ENCODE measurements around the gene PDCL3. TPM values are rescaled to one million over a fixed set of nuclear protein-coding genes. Genes with fewer than 3 reads are reported as not detected.

PDCL3 gene
- total and polyA plus RNA-seq, 9 donors: 17.8 to 49.3 (median 36.7) TPM

DNA sequence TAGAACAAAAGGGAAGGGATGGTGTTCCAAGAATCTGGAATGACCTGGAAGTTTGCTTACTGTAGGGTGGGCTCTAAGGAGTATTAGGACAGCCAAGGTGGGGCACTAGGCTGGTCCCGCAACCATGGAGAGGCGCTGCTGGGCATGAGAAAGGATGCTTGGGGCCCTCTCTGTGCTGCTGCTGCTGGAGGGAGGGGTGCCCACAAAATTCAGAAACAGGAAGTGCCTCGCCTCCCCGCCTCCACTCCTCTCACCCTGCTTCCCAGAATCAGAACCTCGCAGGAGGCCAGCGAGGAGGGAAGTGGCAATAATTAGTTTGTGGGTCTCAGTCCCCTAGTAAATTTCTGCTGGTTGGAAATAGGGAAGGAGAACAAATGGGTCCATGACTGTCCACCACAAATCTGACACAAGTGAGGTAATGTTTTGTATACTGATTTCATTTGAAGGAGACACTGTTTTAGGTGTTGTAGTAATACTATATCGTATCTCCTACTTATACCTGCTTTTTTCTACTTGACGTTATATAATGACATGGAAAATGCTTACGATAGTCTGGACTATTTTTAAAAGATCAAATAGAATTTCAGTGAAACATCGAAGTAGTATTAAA is 7.9 kb upstream of the PDCL3 start:
- Histone ChIP-seq H3K9me3 (replicated peaks; ENCODE audit: control insufficient read depth, low read depth, low read length) (no peaks in the 10 kb centered on the region), H3K27me3 (ENCODE audit: control insufficient read depth, insufficient read depth, low read length) (no peaks in the 10 kb centered on the region), H3K4me3 (ENCODE audit: low read length) (no peak overlapping the region), H3K36me3 (ENCODE audit: control insufficient read depth, insufficient read depth, low read length) (no peaks in the 10 kb centered on the region), H3K27ac (ENCODE audit: low read length) (no peak overlapping the region), H3K4me1 (ENCODE audit: control insufficient read depth, insufficient read depth, low read length) (no peaks in the 10 kb centered on the region)
- 90% methylated on average over 2 of the region's 10 CpGs for WGBS (ENCODE audit: insufficient coverage)
- no peak for DNase-seq

- H3K9me3 ChIP-seq (replicated peaks; ENCODE audit: control insufficient read depth, low read depth, low read length): no peaks in the 10 kb centered on the region
- DNase-seq: no peak
- no peaks in the 10 kb centered on the region for H3K27me3 ChIP-seq (ENCODE audit: control insufficient read depth, insufficient read depth, low read length)
- no CpG with 5 or more reads among the region's 4 CpGs for WGBS (ENCODE audit: insufficient coverage)
- H3K27ac ChIP-seq (ENCODE audit: low read length): no peak overlapping the region
- H3K4me3 ChIP-seq (ENCODE audit: low read length): no peak overlapping the region
- H3K36me3 ChIP-seq (ENCODE audit: control insufficient read depth, insufficient read depth, low read length): no peaks in the 10 kb centered on the region
- no peaks in the 10 kb centered on the region for H3K4me1 ChIP-seq (ENCODE audit: control insufficient read depth, insufficient read depth, low read length)
Measured at GRCh38 chr2:100556746-100557145, 6.0 kb upstream of the PDCL3 start.

- 92% methylated on average over 9 of the region's 9 CpGs for WGBS (ENCODE audit: insufficient coverage)
- H3K9me3 ChIP-seq (replicated peaks; ENCODE audit: control insufficient read depth, low read depth, low read length): no peaks in the 10 kb centered on the region
- peaks cover 4% of the 10 kb centered on the region for H3K36me3 ChIP-seq (ENCODE audit: control insufficient read depth, insufficient read depth, low read length)
- H3K27ac ChIP-seq (ENCODE audit: low read length): no peak overlapping the region
- peaks cover 11% of the 10 kb centered on the region for H3K4me1 ChIP-seq (ENCODE audit: control insufficient read depth, insufficient read depth, low read length)
- no peak for DNase-seq
- no peaks in the 10 kb centered on the region for H3K27me3 ChIP-seq (ENCODE audit: control insufficient read depth, insufficient read depth, low read length)
- H3K4me3 ChIP-seq (ENCODE audit: low read length): no peak overlapping the region
Measured at GRCh38 chr2:100560216-100560830, 2.5 kb upstream of the PDCL3 start.

DNA sequence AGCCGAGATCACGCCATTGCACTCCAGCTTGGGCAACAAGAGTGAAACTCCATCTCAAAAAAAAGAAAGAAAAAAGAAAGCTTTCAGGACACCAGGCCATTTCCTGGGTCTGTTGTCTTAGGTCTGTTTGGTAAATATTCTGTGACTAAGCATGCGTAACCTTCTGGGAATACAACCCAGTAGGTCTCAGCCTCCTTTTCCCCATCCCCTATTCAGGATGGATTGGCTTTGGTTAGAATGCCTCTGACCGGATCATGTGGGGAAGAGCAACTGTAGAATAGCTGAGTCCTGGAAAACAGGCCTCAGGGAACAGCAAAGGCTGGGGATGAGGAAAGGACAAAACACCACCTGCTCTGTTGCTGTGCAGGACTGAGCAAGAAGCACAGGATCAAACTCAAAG is 1.6 kb upstream of the PDCL3 start:
- H3K9me3 ChIP-seq (replicated peaks; ENCODE audit: control insufficient read depth, low read depth, low read length): no peaks in the 10 kb centered on the region
- H3K27ac ChIP-seq (ENCODE audit: low read length): no peak overlapping the region
- H3K4me1 ChIP-seq (ENCODE audit: control insufficient read depth, insufficient read depth, low read length): peaks cover 11% of the 10 kb centered on the region
- 100% methylated on average over 1 of the region's 4 CpGs for WGBS (ENCODE audit: insufficient coverage)
- no peak overlapping the region for H3K4me3 ChIP-seq (ENCODE audit: low read length)
- no peaks in the 10 kb centered on the region for H3K27me3 ChIP-seq (ENCODE audit: control insufficient read depth, insufficient read depth, low read length)
- peaks cover 6% of the 10 kb centered on the region for H3K36me3 ChIP-seq (ENCODE audit: control insufficient read depth, insufficient read depth, low read length)
- DNase-seq: no peak

DNA sequence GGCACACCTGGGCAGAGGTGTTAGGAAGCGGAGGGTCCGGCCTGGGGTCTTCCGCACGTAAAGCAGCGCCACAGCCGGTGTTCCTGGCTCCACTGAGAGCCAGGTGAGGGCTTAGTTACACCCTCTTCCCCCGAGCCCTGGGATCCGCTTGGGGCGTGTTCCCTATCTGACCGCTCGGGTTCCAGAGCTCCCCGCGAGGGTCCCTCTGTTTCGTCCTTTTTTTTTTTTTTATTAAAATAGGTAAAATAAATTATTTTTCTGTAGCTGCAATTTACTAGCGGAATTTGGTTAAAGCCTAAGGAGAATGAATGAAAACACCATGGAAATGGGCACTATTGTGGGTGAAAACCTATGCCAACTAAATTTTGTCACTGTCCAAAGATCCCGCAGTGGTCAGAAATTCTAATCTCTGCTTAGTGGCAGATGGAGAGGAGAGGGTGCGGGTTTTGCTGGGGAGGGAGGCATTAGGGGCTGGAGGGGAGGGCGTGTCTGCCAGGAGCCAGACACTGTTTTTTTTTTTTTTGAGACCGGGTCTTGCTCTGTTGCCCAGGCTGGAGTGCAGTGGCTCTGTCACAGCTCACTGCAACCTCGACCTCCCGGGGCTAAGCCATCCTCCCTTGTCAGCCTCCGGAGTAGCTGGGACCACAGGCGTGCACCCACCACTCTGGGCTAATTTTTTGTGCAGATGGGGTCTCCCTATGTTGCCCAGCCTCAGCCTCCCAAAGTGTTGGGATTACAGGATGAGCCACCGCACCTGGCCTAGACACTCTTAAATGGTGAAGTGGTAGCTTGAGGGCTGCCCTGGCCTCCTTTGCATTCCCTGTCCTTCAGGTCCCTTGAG is 834 bp downstream of the PDCL3 start:
- H3K36me3 ChIP-seq (ENCODE audit: control insufficient read depth, insufficient read depth, low read length): peaks cover 27% of the 10 kb centered on the region
- DNase-seq: no peak
- no peaks in the 10 kb centered on the region for H3K27me3 ChIP-seq (ENCODE audit: control insufficient read depth, insufficient read depth, low read length)
- H3K9me3 ChIP-seq (replicated peaks; ENCODE audit: control insufficient read depth, low read depth, low read length): no peaks in the 10 kb centered on the region
- WGBS (ENCODE audit: insufficient coverage): 16% methylated on average over 4 of the region's 24 CpGs
- H3K27ac ChIP-seq (ENCODE audit: low read length): peak overlapping the region; percentile 94
- H3K4me3 ChIP-seq (ENCODE audit: low read length): peak overlapping the region; percentile 98
- H3K4me1 ChIP-seq (ENCODE audit: control insufficient read depth, insufficient read depth, low read length): peaks cover 11% of the 10 kb centered on the region

DNA sequence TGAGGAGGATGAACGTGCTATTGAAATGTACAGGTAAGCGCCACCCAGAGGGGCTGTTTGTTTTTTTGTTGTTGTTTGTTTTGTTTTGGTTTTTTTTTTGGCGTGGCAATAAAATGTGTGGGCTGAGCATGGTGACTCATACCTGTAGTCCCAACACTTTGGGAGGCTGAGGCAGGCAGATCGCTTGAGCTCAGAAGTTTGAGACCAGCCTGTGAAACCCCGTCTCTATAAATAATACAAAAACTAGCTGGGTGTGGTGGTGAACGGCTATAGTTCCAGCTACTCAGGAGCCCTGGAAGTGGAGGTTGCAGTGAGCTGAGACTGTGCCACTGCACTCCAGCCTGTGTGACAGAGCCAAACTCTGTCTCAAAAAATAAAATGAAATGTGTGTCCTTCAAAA is 6.2 kb downstream of the PDCL3 start:
- H3K27ac ChIP-seq (ENCODE audit: low read length): no peak overlapping the region
- DNase-seq: no peak
- 94% methylated on average over 3 of the region's 6 CpGs for WGBS (ENCODE audit: insufficient coverage)
- no peaks in the 10 kb centered on the region for H3K9me3 ChIP-seq (replicated peaks; ENCODE audit: control insufficient read depth, low read depth, low read length)
- H3K4me1 ChIP-seq (ENCODE audit: control insufficient read depth, insufficient read depth, low read length): peaks cover under 1% of the 10 kb centered on the region
- H3K27me3 ChIP-seq (ENCODE audit: control insufficient read depth, insufficient read depth, low read length): no peaks in the 10 kb centered on the region
- no peak overlapping the region for H3K4me3 ChIP-seq (ENCODE audit: low read length)
- H3K36me3 ChIP-seq (ENCODE audit: control insufficient read depth, insufficient read depth, low read length): peaks cover 52% of the 10 kb centered on the region

- H3K4me1 ChIP-seq (ENCODE audit: control insufficient read depth, insufficient read depth, low read length): no peaks in the 10 kb centered on the region
- no peaks in the 10 kb centered on the region for H3K27me3 ChIP-seq (ENCODE audit: control insufficient read depth, insufficient read depth, low read length)
- WGBS (ENCODE audit: insufficient coverage): 67% methylated on average over 3 of the region's 9 CpGs
- H3K36me3 ChIP-seq (ENCODE audit: control insufficient read depth, insufficient read depth, low read length): peaks cover 49% of the 10 kb centered on the region
- H3K4me3 ChIP-seq (ENCODE audit: low read length): no peak overlapping the region
- no peak overlapping the region for H3K27ac ChIP-seq (ENCODE audit: low read length)
- H3K9me3 ChIP-seq (replicated peaks; ENCODE audit: control insufficient read depth, low read depth, low read length): no peaks in the 10 kb centered on the region
- no peak for DNase-seq
Measured at GRCh38 chr2:100571668-100572067, 8.9 kb downstream of the PDCL3 start.

DNA sequence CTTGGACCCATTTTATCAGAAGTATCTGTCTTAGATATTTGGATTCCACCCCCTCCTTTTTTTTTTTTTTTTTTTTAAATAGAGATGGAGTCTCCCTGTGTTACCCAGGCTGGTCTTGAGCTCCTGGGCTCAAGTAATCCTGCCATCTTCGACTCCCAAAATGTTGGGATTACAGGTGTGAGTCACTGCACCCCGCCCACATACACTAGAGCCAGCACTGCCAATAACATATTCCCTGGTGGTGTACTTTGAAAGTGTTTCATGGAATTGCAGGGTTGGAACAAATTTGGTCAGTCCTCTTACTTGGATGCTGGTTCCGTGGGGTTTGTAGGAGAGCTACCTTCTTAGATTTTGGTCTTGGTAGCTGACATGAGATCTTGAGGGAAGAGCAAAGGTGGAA is 15.0 kb downstream of the PDCL3 start:
- WGBS (ENCODE audit: insufficient coverage): 38% methylated on average over 1 of the region's 3 CpGs
- no peaks in the 10 kb centered on the region for H3K9me3 ChIP-seq (replicated peaks; ENCODE audit: control insufficient read depth, low read depth, low read length)
- no peaks in the 10 kb centered on the region for H3K4me1 ChIP-seq (ENCODE audit: control insufficient read depth, insufficient read depth, low read length)
- no peak overlapping the region for H3K4me3 ChIP-seq (ENCODE audit: low read length)
- DNase-seq: no peak
- peaks cover 23% of the 10 kb centered on the region for H3K36me3 ChIP-seq (ENCODE audit: control insufficient read depth, insufficient read depth, low read length)
- no peaks in the 10 kb centered on the region for H3K27me3 ChIP-seq (ENCODE audit: control insufficient read depth, insufficient read depth, low read length)
- H3K27ac ChIP-seq (ENCODE audit: low read length): no peak overlapping the region

DNA sequence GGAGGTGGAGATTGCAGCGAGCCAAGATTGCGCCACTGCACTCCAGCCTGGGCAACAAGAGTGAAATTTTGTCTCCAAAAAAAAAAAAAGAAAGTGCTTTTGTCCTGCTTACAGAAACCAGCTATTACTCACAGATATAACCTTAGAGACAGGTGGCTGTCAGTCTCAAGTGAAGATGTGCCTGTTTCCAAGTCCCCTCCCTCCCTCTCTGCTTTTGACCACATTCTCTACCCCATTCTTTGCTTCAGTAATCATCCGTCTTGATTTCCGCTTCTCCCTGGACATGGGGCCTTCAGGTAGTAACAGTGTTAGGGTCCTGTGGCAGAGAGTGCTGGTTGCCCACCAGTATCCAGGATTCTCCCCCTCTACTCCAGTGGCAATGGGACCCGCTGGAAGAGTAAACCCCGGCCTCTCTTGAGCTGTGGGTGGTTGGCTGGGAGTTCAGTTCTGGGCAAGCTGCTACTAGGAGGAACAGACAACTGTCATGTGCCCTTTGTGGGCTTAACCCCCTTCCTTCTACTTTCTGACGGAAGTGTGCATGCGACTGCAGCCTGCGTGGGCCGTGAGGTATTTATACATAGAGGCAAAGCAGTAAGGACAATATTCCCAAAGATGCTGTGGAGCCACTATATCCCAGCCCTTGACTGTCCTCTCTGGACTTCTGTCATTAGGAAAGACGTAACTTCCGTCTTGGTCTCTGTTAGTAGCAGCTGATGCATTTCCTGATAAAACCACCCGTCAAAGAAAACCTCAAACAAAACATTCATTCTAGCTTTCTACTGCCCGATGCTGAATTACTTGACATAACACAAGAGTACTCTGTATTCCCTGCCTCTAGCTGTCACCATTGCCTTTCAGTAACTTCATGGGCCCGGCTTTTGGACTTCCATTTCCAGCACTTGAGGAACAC is 17.8 kb downstream of the PDCL3 start:
- no peak overlapping the region for H3K4me3 ChIP-seq (ENCODE audit: low read length)
- H3K27ac ChIP-seq (ENCODE audit: low read length): peak overlapping the region; percentile 7
- H3K9me3 ChIP-seq (replicated peaks; ENCODE audit: control insufficient read depth, low read depth, low read length): no peaks in the 10 kb centered on the region
- no peaks in the 10 kb centered on the region for H3K4me1 ChIP-seq (ENCODE audit: control insufficient read depth, insufficient read depth, low read length)
- WGBS (ENCODE audit: insufficient coverage): 80% methylated on average over 7 of the region's 15 CpGs
- no peaks in the 10 kb centered on the region for H3K27me3 ChIP-seq (ENCODE audit: control insufficient read depth, insufficient read depth, low read length)
- DNase-seq: peak; percentile 28
- peaks cover 12% of the 10 kb centered on the region for H3K36me3 ChIP-seq (ENCODE audit: control insufficient read depth, insufficient read depth, low read length)

DNA sequence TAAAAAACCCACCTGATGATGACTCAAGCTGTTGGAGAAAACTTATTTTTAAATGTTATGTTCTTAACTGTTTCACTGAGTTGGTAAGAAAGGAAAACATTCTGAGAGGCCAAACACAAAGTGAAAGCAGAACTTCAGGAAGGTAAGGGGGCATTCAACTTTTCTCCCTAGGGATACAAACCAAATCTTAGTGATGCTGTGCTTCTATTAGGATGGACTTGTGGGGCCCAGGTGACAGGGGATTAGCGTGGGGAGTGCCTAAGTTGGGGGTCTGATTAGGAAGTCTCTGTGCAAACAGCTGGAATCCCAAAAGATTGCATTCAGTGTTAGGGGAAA is 18.5 kb downstream of the PDCL3 start:
- Histone ChIP-seq H3K9me3 (replicated peaks; ENCODE audit: control insufficient read depth, low read depth, low read length) (no peaks in the 10 kb centered on the region), H3K27me3 (ENCODE audit: control insufficient read depth, insufficient read depth, low read length) (no peaks in the 10 kb centered on the region), H3K36me3 (ENCODE audit: control insufficient read depth, insufficient read depth, low read length) (peaks cover 12% of the 10 kb centered on the region), H3K4me1 (ENCODE audit: control insufficient read depth, insufficient read depth, low read length) (no peaks in the 10 kb centered on the region), H3K27ac (ENCODE audit: low read length) (no peak overlapping the region), H3K4me3 (ENCODE audit: low read length) (no peak overlapping the region)
- no peak for DNase-seq
- WGBS (ENCODE audit: insufficient coverage): 100% methylated on average over 1 of the region's 1 CpG
